NCI-H187 (cell line): ENCODE data around the gene HNRNPUL1.

Source experiments
- DNase-seq, 2 experiments: peaks; one replicate each; lab custom pipeline; 2025; lab: John Stamatoyannopoulos, UW

HNRNPUL1 gene

DNA sequence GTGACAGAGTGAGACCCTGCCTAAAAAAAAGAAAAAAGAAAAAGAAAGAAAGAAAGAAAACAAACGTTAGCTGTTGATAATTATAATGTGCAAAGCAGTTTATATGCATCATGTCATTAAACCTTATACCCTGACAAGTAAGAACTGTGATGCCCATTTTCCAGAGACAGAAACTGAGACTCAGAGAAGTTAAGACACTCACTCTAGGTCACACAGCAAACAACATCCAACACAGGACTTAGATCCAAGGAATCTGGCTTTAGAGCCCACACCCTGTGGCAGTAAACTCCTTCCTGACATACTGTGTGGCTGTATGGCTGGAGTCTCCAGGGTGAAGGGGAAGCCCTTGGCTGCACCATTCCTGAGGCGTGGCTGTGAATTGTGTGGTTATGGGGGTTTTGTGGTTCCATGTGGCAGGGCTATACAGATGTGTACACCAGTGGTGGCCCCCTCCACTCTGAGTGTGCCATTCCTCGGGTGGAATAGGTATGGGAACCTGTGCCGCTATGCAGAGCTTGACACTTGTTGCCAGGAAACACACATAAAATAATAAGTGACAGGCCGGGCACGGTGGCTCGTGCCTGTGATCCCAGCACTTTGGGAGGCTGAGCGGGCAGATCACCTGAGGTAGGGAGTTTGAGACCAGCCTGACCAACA, 29.5 kb upstream of the HNRNPUL1 start:
- no peak for DNase-seq

- DNase-seq, result no peak
These were observed 28.7 kb upstream of the HNRNPUL1 start for GRCh38 chr19:41235480-41235879.

DNA sequence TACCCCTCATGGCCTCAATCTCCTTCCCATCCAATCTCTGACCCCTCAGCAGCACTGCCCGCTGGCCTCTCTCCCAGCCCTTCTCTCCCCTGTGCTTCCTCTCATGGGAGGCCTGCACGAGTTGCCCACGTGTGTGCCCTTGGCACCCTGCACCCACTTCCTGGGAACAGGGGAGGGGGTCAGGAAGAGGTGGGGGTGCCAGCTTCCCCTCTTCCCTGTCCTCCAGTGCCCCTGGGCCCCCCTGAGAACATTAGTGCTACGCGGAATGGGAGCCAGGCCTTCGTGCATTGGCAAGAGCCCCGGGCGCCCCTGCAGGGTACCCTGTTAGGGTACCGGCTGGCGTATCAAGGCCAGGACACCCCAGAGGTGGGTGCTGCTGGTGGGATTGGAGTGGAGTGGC, 25.9 kb upstream of the HNRNPUL1 start:
- no peak for DNase-seq

DNA sequence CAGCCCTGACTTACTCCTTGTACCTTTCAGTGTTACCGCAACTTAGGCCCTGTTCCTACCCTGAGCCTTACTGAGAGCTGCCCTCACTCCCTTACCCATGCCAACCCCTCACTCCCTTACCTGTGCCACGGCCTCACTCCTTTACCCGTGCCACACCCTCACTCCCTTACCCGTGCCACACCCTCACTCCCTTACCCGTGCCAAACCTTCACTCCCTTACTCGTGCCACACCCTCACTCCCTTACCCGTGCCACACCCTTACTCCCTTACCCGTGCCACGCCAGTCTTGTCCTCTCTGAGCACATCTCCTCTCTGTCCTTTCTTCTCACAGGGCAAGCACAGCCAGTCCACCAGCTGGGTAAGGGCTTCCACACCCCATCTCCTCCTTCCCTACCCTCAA, 24.8 kb upstream of the HNRNPUL1 start:
- no peak for DNase-seq

DNA sequence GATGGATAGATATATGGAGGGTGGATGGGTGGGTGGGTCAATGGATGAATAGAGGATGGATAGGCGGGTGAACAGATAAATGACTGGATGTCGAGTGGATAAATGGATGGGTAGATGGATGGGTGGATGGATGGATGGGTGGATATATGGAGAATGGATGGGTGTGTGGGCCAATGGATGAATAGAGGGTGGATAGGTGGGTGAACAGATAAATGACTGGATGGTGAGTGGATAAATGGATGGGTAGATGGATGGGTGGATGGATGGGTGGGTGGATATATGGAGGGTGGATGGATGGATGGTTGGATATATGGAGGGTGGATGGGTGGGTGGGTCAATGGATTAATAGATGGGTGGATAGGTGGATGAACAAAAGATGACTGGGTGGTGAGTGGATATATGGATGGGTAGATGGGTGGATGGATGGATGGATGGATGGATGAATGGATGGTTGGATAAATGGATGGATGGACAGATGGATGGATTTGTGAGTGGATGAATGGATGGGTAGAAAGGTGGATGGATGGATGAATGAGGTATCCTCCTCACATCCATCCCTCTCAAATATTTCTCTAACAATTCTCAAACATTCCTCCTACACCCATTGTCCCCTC, 24.1 kb upstream of the HNRNPUL1 start:
- DNase-seq, result no peak

- DNase-seq, result no peak
These were observed 22.3 kb upstream of the HNRNPUL1 start for GRCh38 chr19:41241859-41242258.

DNA sequence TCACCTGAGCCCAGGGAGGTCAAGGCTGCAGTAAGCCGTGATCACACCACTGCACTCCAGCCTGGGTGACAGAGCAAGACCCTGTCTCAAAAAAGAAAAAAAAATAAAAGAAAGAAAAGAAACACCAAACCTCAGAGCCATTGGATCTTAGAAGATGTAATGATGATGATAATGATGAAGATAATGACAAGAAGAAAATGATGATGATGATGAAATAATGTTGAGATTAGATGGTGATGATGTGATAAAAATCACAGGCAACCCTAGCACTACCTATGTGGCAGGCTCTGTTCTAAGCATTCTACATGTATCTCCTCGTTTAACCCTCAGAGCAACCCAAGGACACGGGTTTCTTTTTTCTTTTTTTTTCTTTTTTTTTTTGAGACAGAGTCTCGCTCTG, 20.1 kb upstream of the HNRNPUL1 start:
- DNase-seq, result no peak

- no peak for DNase-seq
These were observed 18.3 kb upstream of the HNRNPUL1 start for GRCh38 chr19:41245843-41246242.

GRCh38 chr19:41248895-41249294, 15.3 kb upstream of the HNRNPUL1 start:
- no peak for DNase-seq

GRCh38 chr19:41249707-41250423, 14.3 kb upstream of the HNRNPUL1 start:
- DNase-seq, result no peak

DNA sequence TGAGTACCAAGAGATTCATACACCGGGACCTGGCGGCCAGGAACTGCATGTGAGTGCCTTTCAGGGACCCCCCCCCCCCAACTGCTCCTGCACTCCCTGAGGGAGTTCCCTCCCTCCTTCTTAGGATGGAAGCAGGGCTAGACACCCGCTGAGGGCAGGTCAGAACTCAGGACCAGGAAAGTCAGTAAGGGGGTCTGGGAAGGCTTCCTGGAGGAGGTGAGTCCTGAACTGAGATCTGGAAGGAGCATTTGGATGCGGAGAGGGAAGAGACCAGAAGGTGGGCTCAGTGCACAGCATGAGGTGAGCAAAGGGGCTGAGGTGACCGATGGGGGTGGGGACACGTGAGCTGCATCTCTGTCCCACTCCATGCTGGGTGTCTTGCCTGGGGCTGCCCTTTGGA, 10.5 kb upstream of the HNRNPUL1 start:
- no peak for DNase-seq

GRCh38 chr19:41255171-41255570, 9.0 kb upstream of the HNRNPUL1 start:
- no peak for DNase-seq

DNA sequence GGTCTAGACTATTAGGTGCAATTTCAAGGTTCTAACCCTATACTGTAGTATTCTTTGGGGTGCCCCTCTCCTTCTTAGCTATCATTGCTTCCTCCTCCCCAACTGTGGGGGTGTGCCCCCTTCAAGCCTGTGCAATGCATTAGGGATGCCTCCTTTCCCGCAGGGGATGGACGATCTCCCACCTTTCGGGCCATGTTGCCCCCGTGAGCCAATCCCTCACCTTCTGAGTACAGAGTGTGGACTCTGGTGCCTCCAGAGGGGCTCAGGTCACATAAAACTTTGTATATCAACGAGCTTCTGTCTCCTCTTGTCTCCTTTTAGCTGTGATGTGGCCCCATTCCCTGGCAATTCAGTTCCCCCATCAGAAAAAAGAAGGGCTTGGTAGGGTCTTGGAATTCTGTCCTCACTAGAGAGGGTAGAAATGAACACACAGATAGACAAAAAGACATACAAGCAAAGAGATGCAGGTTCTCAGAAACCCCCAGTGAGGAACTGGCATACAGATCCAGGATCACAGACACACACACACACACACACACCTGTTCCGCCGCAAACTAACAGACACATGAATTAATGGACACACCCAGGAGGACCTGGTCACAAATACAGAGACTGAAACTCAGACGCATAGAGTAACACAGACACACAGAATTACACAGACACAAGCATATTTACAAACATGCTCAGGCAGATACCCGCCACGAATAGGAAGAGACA, 2.5 kb upstream of the HNRNPUL1 start:
- DNase-seq, result no peak

GRCh38 chr19:41263042-41263849, 926 bp upstream of the HNRNPUL1 start:
- DNase-seq, result peak; percentile 55 to 98

- DNase-seq, result peak in 1 of 2 experiments; percentile 7
These were observed 616 bp downstream of the HNRNPUL1 start for GRCh38 chr19:41264581-41265394.

GRCh38 chr19:41265395-41266153, 1.4 kb downstream of the HNRNPUL1 start:
- DNase-seq, result no peak

GRCh38 chr19:41269055-41269454, 4.9 kb downstream of the HNRNPUL1 start:
- no peak for DNase-seq

DNA sequence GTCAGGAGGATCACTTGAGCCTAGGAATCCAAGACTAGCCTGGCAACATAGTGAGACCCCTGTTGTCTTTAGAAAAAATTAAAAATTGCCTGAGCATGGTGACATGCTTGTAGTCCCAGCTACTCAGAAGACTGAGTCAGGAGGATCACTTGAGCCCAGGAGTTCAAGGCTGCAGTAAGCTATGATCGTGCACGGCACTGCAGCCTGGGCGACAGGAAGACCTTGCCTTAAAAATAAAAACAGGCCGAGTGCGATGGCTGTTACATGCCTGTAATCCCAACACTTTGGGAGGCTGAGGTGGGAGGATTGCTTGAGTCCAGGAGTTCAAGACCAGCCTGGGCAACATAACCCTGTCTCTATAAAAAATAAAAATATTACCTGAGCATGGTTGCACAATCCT, 5.4 kb downstream of the HNRNPUL1 start:
- DNase-seq, result no peak

DNA sequence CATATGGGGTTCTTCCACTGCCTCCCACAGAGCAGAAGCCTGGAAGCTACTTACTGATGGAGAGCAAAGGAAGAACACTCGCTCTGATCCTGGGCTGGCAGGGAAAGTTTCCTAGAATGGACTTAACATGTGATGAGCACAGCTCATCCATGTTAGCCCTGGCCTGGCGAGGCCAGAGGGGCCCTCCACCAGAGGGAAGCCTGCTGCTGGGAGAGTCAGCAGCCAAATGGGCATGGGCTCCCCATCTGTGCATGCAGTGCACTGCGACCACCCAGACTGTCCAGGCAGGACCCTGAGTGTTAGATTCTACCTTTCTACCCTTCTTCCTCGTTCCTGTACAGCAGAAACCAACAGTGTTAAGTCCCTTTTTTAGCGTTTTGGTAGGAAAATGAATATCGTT, 8.9 kb downstream of the HNRNPUL1 start:
- no peak for DNase-seq

DNA sequence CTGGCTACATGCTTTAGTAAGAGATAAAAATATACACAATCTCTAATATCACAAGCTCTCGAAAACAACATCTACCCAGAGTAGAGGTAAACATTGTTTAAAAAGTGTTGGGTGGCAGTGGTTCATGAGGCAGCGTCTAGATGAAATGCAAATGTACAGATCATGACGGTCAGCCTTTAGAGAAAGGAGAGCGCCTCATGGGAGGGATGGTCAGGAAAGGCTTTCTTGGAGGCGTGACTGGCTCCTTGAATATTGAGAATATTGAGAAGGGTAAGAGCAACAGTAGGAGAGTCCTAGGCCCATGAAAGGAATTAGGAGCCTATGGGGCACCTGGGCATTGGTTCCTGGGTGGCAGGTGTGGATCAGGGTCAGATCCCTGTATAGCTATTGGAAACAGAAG, 10.6 kb downstream of the HNRNPUL1 start:
- DNase-seq, result no peak
